Stimulated activated naive CD4-positive, alpha-beta T cell (primary cell): ENCODE measurements around the gene TPK1.
A peak's percentile ranks its signal among the peaks of the same experiment; 100 is the strongest.

Experiments
- DNase-seq, 6 experiments: peaks; one replicate each; lab custom pipeline; 2025; lab: John Stamatoyannopoulos, UW

The TPK1 gene

GRCh38 chr7:144835652-144836544 is at the start of gene TPK1:
TSS of gene TPK1 (minus strand) at chr7:144836053. CDS start at chr7:144835602, 451 bp downstream.
- peak; percentile 74 to 90 (median 84) for DNase-seq

- DNase-seq = no peak
Measured at GRCh38 chr7:144885478-144885877, 49.6 kb upstream of the TPK1 start.

- no peak for DNase-seq
Measured at GRCh38 chr7:144884896-144885295, 49.0 kb upstream of the TPK1 start.

GRCh38 chr7:144873316-144873845 is 37.5 kb upstream of the TPK1 start:
- no peak for DNase-seq

- DNase-seq = no peak
Measured at GRCh38 chr7:144869082-144869481, 33.2 kb upstream of the TPK1 start.

- DNase-seq = no peak
Measured at GRCh38 chr7:144866189-144866588, 30.3 kb upstream of the TPK1 start.

GRCh38 chr7:144863320-144863647 is 27.4 kb upstream of the TPK1 start:
- no peak for DNase-seq

- DNase-seq = no peak
Measured at GRCh38 chr7:144862612-144863319, 26.9 kb upstream of the TPK1 start.

GRCh38 chr7:144859739-144860138 is 23.9 kb upstream of the TPK1 start:
- DNase-seq = no peak

GRCh38 chr7:144857463-144857862 is 21.6 kb upstream of the TPK1 start:
- DNase-seq = no peak

GRCh38 chr7:144854839-144855424 is 19.1 kb upstream of the TPK1 start:
- DNase-seq = peak in 1 of 6 experiments; percentile 2

- DNase-seq = no peak
Measured at GRCh38 chr7:144853542-144853941, 17.7 kb upstream of the TPK1 start.

GRCh38 chr7:144848078-144848477 is 12.2 kb upstream of the TPK1 start:
- no peak for DNase-seq

GRCh38 chr7:144842377-144842851 is 6.6 kb upstream of the TPK1 start:
- no peak for DNase-seq

- no peak for DNase-seq
Measured at GRCh38 chr7:144836545-144836842, 641 bp upstream of the TPK1 start.

GRCh38 chr7:144835155-144835611 is 670 bp downstream of the TPK1 start:
- DNase-seq = peak in 4 of 6 experiments; percentile 44 to 75 (median 54)

GRCh38 chr7:144834641-144835144 is 1.2 kb downstream of the TPK1 start:
- peak; percentile 10 to 64 (median 26) for DNase-seq

GRCh38 chr7:144830811-144831210 is 5.0 kb downstream of the TPK1 start:
- DNase-seq = no peak

GRCh38 chr7:144830024-144830785 is 5.6 kb downstream of the TPK1 start:
- no peak for DNase-seq

- no peak for DNase-seq
Measured at GRCh38 chr7:144827621-144828020, 8.2 kb downstream of the TPK1 start.

GRCh38 chr7:144826208-144826607 is 9.6 kb downstream of the TPK1 start:
- DNase-seq = no peak

GRCh38 chr7:144824360-144824759 is 11.5 kb downstream of the TPK1 start:
- DNase-seq = no peak
